Natural killer cell (primary cell): ENCODE results near the gene RAB11FIP5. TPM values are rescaled to one million over a fixed set of nuclear protein-coding genes. Genes with fewer than 3 reads are reported as not detected.

Source experiments
- ATAC-seq, 3 donors: fragments of 150-1000 bp in 2 of 3; fragments of 200-7000 bp in 1 of 3; cut with Tn5 transposase; 1 replicate in 1 of 3; 2 replicates in 2 of 3; pipeline ENCODE4 v1.10.0; 2021; ENCODE audit warnings: mild to moderate bottlenecking in 2 of 3, moderate library complexity in 2 of 3
- DNase-seq, 2 donors: peaks; one replicate each; pipeline versions ENCODE4 v3.0.0 to v3.0.0-alpha.2; 2013 to 2021; ENCODE audit warnings: mixed read lengths in 1 of 2
- H3K27ac ChIP-seq: one replicate; pipeline ENCODE4 v1.5.1; 2013; ENCODE audit warnings: mild to moderate bottlenecking, low read length
- H3K27me3 ChIP-seq: one replicate; pipeline ENCODE4 v1.6.1; 2013; ENCODE audit warnings: low read length; ENCODE audit not compliant: control insufficient read depth, insufficient read depth
- H3K36me3 ChIP-seq: one replicate; pipeline ENCODE4 v1.6.1; 2013; ENCODE audit warnings: low read length; ENCODE audit not compliant: control insufficient read depth, insufficient read depth
- H3K4me1 ChIP-seq: one replicate; pipeline ENCODE4 v1.6.1; 2013; ENCODE audit warnings: low read length; ENCODE audit not compliant: control insufficient read depth, insufficient read depth
- H3K4me3 ChIP-seq: one replicate; pipeline ENCODE4 v1.5.1; 2013; ENCODE audit warnings: low read length
- H3K9me3 ChIP-seq: one replicate; pipeline ENCODE4 v1.6.1; 2013; ENCODE audit warnings: low read length; ENCODE audit not compliant: control insufficient read depth, insufficient read depth
- H3K27ac Mint-ChIP-seq, 2 donors: one replicate each; pipeline ENCODE4 v1.8.0; 2022; ENCODE audit warnings: mild to moderate bottlenecking in 2 of 2, mixed read lengths in 2 of 2, moderate library complexity in 1 of 2
- H3K27me3 Mint-ChIP-seq, 2 donors: one replicate each; pipeline ENCODE4 v1.8.0; 2022; ENCODE audit warnings: low read depth in 2 of 2, mixed read lengths in 2 of 2
- H3K36me3 Mint-ChIP-seq: one replicate; pipeline ENCODE4 v1.8.0; 2022; ENCODE audit warnings: mixed read lengths
- H3K4me1 Mint-ChIP-seq, 2 donors: one replicate each; pipeline ENCODE4 v1.8.0; 2022; ENCODE audit warnings: mixed read lengths in 2 of 2
- H3K4me3 Mint-ChIP-seq: one replicate; pipeline ENCODE4 v1.8.0; 2022; ENCODE audit warnings: mild to moderate bottlenecking, moderate library complexity, mixed read lengths
- H3K9me3 Mint-ChIP-seq, 2 donors: one replicate each; pipeline ENCODE4 v1.8.0; 2022; ENCODE audit warnings: mixed read lengths in 2 of 2
- CTCF ChIP-seq: fragments of 200-600 bp; IDR thresholded peaks from one replicate; pipeline ENCODE4 v1.8.0; 2022; ENCODE audit warnings: antibody characterized with exemption
- WGBS: methylation state at CpG from one replicate; pipeline ENCODE4 v1.1.7; 2013; ENCODE audit warnings: missing lambda C conversion rate; ENCODE audit not compliant: insufficient coverage; 5-methylcytosine and 5-hydroxymethylcytosine counted together
- intact Hi-C: fragments of 100-400 bp; cut with micrococcal nuclease; formaldehyde crosslinking; loops from one replicate; pipeline ENCODE4 v1.14.2; 2022
- total RNA-seq, 4 donors: library from RNA; stranded (reverse); fragments of 120-200 nt in 1 of 4; gene quantifications; one replicate each; pipeline versions ENCODE4 v1.2.3 to v1.2.4, GENCODE V29; 2013 to 2022

RAB11FIP5 gene
- total RNA-seq, 3 donors from 2014 or later (not counting 1 experiment from before 2014, with no cell fraction given) = 4.9 to 15.9 (median 11.2) TPM

- H3K4me1 Mint-ChIP-seq = peaks cover 4 to 5% of the 10 kb centered on the region in 2 donors
- intact Hi-C loops = no loop called here
- H3K36me3 ChIP-seq = no peaks in the 10 kb centered on the region
These were observed 85.4 kb downstream of the RAB11FIP5 start for GRCh38 chr2:73027340-73027739.

GRCh38 chr2:73023497-73023896, 89.3 kb downstream of the RAB11FIP5 start:
- 88% methylated on average over 1 of the region's 1 CpG for WGBS
- H3K9me3 Mint-ChIP-seq = no peaks in the 10 kb centered on the region

More at GRCh38 chr2:73027340-73027739, 85.4 kb downstream of the RAB11FIP5 start:
- no peaks in the 10 kb centered on the region for H3K9me3 Mint-ChIP-seq
- no peak for TF ChIP-seq CTCF
- no peaks in the 10 kb centered on the region for H3K27me3 Mint-ChIP-seq
- no peaks in the 10 kb centered on the region for H3K36me3 Mint-ChIP-seq
- ATAC-seq = no peak
- H3K4me1 ChIP-seq = no peaks in the 10 kb centered on the region
- H3K4me3 ChIP-seq = no peak overlapping the region
- H3K27me3 ChIP-seq = no peaks in the 10 kb centered on the region
- WGBS = 90% methylated on average over 1 of the region's 1 CpG
- no peak overlapping the region for H3K27ac Mint-ChIP-seq
- H3K4me3 Mint-ChIP-seq = no peak overlapping the region
- H3K9me3 ChIP-seq = no peaks in the 10 kb centered on the region
- H3K27ac ChIP-seq = no peak overlapping the region
- DNase-seq = no peak

More at GRCh38 chr2:73023497-73023896, 89.3 kb downstream of the RAB11FIP5 start:
- H3K27ac ChIP-seq = no peak overlapping the region
- no peak for ATAC-seq
- no peak overlapping the region for H3K4me3 Mint-ChIP-seq
- no peak for TF ChIP-seq CTCF
- H3K27me3 ChIP-seq = no peaks in the 10 kb centered on the region
- no peaks in the 10 kb centered on the region for H3K4me1 Mint-ChIP-seq
- no peaks in the 10 kb centered on the region for H3K4me1 ChIP-seq
- H3K36me3 ChIP-seq = peaks cover 2% of the 10 kb centered on the region
- H3K27me3 Mint-ChIP-seq = no peaks in the 10 kb centered on the region
- no peak overlapping the region for H3K27ac Mint-ChIP-seq
- intact Hi-C loops = no loop called here
- no peaks in the 10 kb centered on the region for H3K9me3 ChIP-seq
- no peaks in the 10 kb centered on the region for H3K36me3 Mint-ChIP-seq
- no peak overlapping the region for H3K4me3 ChIP-seq
- no peak for DNase-seq

Other genes starting within 250 kb of the RAB11FIP5 start
- 1 to 10 TPM in 1 of 3 donors, under 1 TPM in 2; 0.16 to 1.7 (median 0.34) TPM for gene SPR, start 225.5 kb downstream of the RAB11FIP5 start, total RNA-seq
- gene EMX1, start 195.4 kb downstream of the RAB11FIP5 start, total RNA-seq = not detected
- gene SFXN5, start 41.2 kb downstream of the RAB11FIP5 start, total RNA-seq = 10 to 100 TPM; 15.3 to 22.3 (median 19.8) TPM
- not detected for gene NOTO, start 89.6 kb upstream of the RAB11FIP5 start, total RNA-seq
- 10 to 100 TPM; 12.2 to 25.3 (median 12.2) TPM for gene SMYD5, start 101.3 kb upstream of the RAB11FIP5 start, total RNA-seq
- gene PRADC1, start 120.3 kb upstream of the RAB11FIP5 start, total RNA-seq = 1 to 10 TPM; 8.3 to 9.7 (median 9.1) TPM
- 100 to 1,000 TPM in 2 of 3 donors, 10 to 100 TPM in 1; 82.3 to 114 (median 112) TPM for gene CCT7, start 121.4 kb upstream of the RAB11FIP5 start, total RNA-seq
- gene FBXO41, start 171.5 kb upstream of the RAB11FIP5 start, total RNA-seq = 10 to 100 TPM; 11.5 to 16.4 (median 13.8) TPM
- 1 to 10 TPM in 2 of 3 donors, under 1 TPM in 1; 0.28 to 2.6 (median 1.1) TPM for gene EGR4, start 180.6 kb upstream of the RAB11FIP5 start, total RNA-seq